K562 (cell line): ENCODE data around the gene IL23A. TPM values are rescaled to one million over a fixed set of nuclear protein-coding genes. Genes with fewer than 3 reads are reported as not detected.

ENCODE experiments used
- BACH1 ChIP-seq: fragments of 200-800 bp; sonication (Bioruptor generic); IDR thresholded peaks from 2 replicates; pipeline ENCODE4 v1.6.1; 2016; ENCODE audit warnings: missing genetic modification characterization, missing compliant biosample characterization
- BRF1 ChIP-seq: IDR thresholded peaks from 3 replicates; pipeline ENCODE4 v1.6.1; 2011; ENCODE audit warnings: borderline replicate concordance, mild to moderate bottlenecking; ENCODE audit not compliant: insufficient read length; ENCODE audit errors: extremely low read depth
- HMGN3 ChIP-seq: IDR thresholded peaks from 2 replicates; pipeline ENCODE4 v1.6.1; 2011; ENCODE audit warnings: borderline replicate concordance, low read depth, mild to moderate bottlenecking, mixed read lengths, low read length; ENCODE audit not compliant: insufficient read length; ENCODE audit errors: extremely low read depth
- HMGXB4 ChIP-seq: sonication (generic); formaldehyde crosslinking; IDR thresholded peaks from 2 replicates; pipeline ENCODE4 v1.8.1; 2023; ENCODE audit warnings: mild to moderate bottlenecking, missing genetic modification reagents
- IRF2 ChIP-seq: sonication (generic); formaldehyde crosslinking; IDR thresholded peaks from 2 replicates; pipeline ENCODE4 v1.8.1; 2022; ENCODE audit warnings: mild to moderate bottlenecking, missing genetic modification reagents
- JUN ChIP-seq, 2 experiments: sonication (generic) in 1 of 2; formaldehyde crosslinking in 1 of 2; IDR thresholded peaks; 2 replicates each; pipeline versions ENCODE4 v1.6.1 to v1.8.0; 2012 to 2022; ENCODE audit warnings: borderline replicate concordance in 2 of 2, mild to moderate bottlenecking in 2 of 2, improper control_type of control experiment in 1 of 2, low read depth in 1 of 2, low read length in 1 of 2, missing genetic modification reagents in 1 of 2
- MLX ChIP-seq, 2 experiments: fragments of 450-650 bp in 1 of 2; sonication (generic) in 1 of 2; formaldehyde crosslinking; conservative IDR thresholded peaks; 2 replicates each; pipeline versions ENCODE4 v1.4.0 to v1.8.1; 2020 to 2022; ENCODE audit warnings: mild to moderate bottlenecking in 1 of 2, missing genetic modification reagents in 1 of 2
- NFE2L1 ChIP-seq: fragments of 450-650 bp; IDR thresholded peaks from 2 replicates; pipeline ENCODE4 v1.6.1; 2016; ENCODE audit warnings: missing genetic modification characterization, low read depth, mild to moderate bottlenecking, missing compliant biosample characterization, moderate library complexity, borderline replicate concordance
- NFXL1 ChIP-seq: fragments of 450-650 bp; formaldehyde crosslinking; IDR thresholded peaks from 2 replicates; pipeline ENCODE4 v1.4.0; 2021; ENCODE audit warnings: mild to moderate bottlenecking
- RHOXF2B ChIP-seq: fragments of 250-450 bp; sonication (Bioruptor Pico); conservative IDR thresholded peaks from 2 replicates; pipeline ENCODE4 v1.5.1; 2021
- RUNX1 ChIP-seq: sonication (generic); IDR thresholded peaks from 2 replicates; pipeline ENCODE4 v1.6.1; 2016; ENCODE audit warnings: antibody characterized with exemption, low read depth
- ZNF324 ChIP-seq: fragments of 250-450 bp; sonication (Bioruptor Pico); IDR thresholded peaks from 2 replicates; pipeline ENCODE4 v1.4.0; 2020; ENCODE audit warnings: mild to moderate bottlenecking
- ZNF407 ChIP-seq: fragments of 450-650 bp; IDR thresholded peaks from 2 replicates; pipeline ENCODE4 v1.6.1; 2016; ENCODE audit warnings: low read depth
- polyA plus RNA-seq, 8 experiments: library from polyadenylated mRNA; depleted of rRNA in 4 of 8; stranded (reverse) in 5 of 8; unstranded in 3 of 8; fragments of >200 nt; fragmentation: Nextera tagmentation in 2 of 8; fragmentation: Illumina TruSeq in 1 of 8; extraction: Ambion mirVana in 2 of 8; extraction: Trizol in 1 of 8; gene quantifications; 2 replicates each; pipeline versions ENCODE4 v1.2.1 to v1.2.3, GENCODE V29; 2011 to 2014; ENCODE audit warnings: inconsistent platforms in 1 of 8, missing spikeins in 1 of 8
- total RNA-seq, 7 experiments: library from RNA; depleted of rRNA in 6 of 7; stranded (reverse); fragments of >200 nt in 6 of 7; fragmentation: Illumina TruSeq in 2 of 7; extraction: Trizol in 2 of 7; gene quantifications; 2 replicates each; pipeline versions ENCODE4 v1.2.1 to v1.2.3, GENCODE V29; 2011 to 2021; ENCODE audit warnings: low replicate concordance in 1 of 7
- TF ChIP-seq, protein P1 (sequence below): fragments of 450-650 bp; formaldehyde crosslinking; IDR thresholded peaks from 2 replicates; pipeline ENCODE4 v1.4.0; 2020; ENCODE audit warnings: mild to moderate bottlenecking, moderate library complexity

IL23A gene
- total and polyA plus RNA-seq, 9 of the 15 experiments (the other 6 are each of a cell fraction or from before 2014, with no cell fraction given) = 4.4 to 37.2 (median 9.6) TPM

GRCh38 chr12:56299853-56300643, 38.6 kb upstream of the IL23A start, which contains the start of gene CS (continued):
- no peak for TF ChIP-seq ZNF407
- TF ChIP-seq, protein P1, sequence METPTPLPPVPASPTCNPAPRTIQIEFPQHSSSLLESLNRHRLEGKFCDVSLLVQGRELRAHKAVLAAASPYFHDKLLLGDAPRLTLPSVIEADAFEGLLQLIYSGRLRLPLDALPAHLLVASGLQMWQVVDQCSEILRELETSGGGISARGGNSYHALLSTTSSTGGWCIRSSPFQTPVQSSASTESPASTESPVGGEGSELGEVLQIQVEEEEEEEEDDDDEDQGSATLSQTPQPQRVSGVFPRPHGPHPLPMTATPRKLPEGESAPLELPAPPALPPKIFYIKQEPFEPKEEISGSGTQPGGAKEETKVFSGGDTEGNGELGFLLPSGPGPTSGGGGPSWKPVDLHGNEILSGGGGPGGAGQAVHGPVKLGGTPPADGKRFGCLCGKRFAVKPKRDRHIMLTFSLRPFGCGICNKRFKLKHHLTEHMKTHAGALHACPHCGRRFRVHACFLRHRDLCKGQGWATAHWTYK (CRISPR knock-in tag) = no peak
- TF ChIP-seq ZNF324 (CRISPR knock-in tag) = no peak
- TF ChIP-seq BACH1 (tag) = no peak
- TF ChIP-seq HMGN3 = peak; percentile 66
- TF ChIP-seq JUN (IDR thresholded peaks at IDR 0.05; ENCODE audit: borderline replicate concordance, low read depth, low read length) = no peak
- peak; percentile 89; the same call in 1 of the 2 replicates for TF ChIP-seq JUN (CRISPR knock-in tag; IDR thresholded peaks at IDR 0.05; ENCODE audit: borderline replicate concordance)
- no peak for TF ChIP-seq MLX (CRISPR knock-in tag; conservative IDR thresholded peaks at IDR 0.05)
- no peak for TF ChIP-seq HMGXB4 (CRISPR knock-in tag)
- no peak for TF ChIP-seq RHOXF2B
- TF ChIP-seq RUNX1 = 0 out of 2 replicates have a peak, but pooled peaks have one; percentile 66
- no peak for TF ChIP-seq NFXL1
- no peak for TF ChIP-seq IRF2
- no peak for TF ChIP-seq BRF1
- no peak for TF ChIP-seq NFE2L1 (tag)
